GM12872 (cell line): ENCODE results near the gene SLC27A1.

ENCODE experiments used
- TF ChIP-seq, protein P1 (sequence below): IDR thresholded peaks from 3 replicates; pipeline ENCODE4 v1.5.1; 2011; ENCODE audit warnings: low read depth, mild to moderate bottlenecking, low read length, moderate library complexity; ENCODE audit not compliant: insufficient read depth

SLC27A1 gene

DNA sequence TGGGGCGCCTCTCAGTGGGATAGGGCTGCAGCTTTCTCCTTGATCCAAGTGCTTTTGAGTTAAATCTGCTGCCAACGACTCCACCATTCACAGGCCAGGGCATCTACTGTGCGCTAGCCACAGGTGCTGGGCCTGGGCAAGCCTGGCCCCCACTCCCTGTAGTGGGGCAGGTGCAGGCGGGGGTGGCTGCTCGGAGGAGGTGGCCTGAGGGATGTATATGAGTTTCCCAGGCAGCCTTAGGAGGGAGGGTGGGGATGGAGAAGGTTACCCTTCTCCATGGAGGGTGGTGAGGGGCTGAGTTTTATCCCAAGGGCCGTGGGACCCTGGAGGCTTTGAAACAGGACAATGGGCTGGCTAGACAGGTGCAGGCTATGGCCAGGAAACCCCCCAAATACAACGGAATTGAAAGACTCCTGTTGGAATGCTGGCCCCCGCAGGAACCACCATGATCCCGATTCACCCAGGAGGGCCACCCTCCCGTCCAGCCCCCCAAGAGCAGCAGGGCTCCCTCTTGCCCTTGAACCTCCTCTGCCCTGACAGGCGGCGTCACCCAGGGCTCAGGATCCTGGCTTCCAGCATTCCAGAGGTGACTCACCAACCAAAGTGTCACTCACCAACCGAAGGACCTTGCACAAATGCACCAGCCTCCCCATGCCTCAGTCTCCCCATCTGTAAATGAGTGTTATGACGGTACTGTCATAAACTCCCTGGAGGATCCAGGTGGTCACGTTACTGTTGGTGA lies 45.3 kb downstream of the SLC27A1 start:
- TF ChIP-seq, protein P1, sequence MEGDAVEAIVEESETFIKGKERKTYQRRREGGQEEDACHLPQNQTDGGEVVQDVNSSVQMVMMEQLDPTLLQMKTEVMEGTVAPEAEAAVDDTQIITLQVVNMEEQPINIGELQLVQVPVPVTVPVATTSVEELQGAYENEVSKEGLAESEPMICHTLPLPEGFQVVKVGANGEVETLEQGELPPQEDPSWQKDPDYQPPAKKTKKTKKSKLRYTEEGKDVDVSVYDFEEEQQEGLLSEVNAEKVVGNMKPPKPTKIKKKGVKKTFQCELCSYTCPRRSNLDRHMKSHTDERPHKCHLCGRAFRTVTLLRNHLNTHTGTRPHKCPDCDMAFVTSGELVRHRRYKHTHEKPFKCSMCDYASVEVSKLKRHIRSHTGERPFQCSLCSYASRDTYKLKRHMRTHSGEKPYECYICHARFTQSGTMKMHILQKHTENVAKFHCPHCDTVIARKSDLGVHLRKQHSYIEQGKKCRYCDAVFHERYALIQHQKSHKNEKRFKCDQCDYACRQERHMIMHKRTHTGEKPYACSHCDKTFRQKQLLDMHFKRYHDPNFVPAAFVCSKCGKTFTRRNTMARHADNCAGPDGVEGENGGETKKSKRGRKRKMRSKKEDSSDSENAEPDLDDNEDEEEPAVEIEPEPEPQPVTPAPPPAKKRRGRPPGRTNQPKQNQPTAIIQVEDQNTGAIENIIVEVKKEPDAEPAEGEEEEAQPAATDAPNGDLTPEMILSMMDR = no peak

DNA sequence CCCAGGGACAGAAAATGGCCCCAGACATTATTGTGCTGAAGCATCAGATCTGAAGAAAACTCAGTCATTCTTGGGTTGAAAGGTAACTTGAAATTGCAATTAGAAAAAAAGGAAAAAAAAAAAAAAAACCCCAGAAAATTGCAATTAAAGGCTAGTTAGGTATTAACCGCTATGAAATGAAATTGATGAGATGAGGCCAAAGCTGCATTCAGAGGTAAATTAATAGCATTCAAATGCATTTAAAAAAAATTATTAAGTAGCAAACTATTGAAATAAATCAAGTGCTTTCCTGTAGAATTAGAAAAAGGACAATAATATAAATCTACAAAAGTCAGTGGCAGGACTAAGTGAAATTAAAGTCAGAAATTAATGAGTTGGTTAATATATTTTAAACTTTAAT lies 47.6 kb downstream of the SLC27A1 start:
- TF ChIP-seq, protein P1 = no peak

DNA sequence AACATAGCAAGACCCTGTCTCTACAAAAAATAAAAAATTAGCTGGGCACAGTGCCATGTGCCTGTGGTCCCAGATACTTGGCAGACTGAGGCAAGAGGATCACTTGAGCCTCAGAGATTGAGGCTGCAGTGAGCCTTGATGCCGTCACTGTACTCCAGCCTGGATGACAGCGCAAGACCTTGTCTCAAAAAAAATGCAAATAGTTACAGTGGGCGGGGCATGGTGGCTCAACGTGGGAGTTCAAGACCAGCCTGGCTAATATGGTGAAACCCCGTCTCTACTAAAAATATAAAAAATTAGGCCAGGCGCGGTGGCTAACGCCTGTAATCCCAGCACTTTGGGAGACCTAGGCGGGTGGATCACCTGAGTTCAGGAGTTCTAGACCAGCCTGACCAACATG lies 49.6 kb downstream of the SLC27A1 start:
- TF ChIP-seq, protein P1 = no peak

DNA sequence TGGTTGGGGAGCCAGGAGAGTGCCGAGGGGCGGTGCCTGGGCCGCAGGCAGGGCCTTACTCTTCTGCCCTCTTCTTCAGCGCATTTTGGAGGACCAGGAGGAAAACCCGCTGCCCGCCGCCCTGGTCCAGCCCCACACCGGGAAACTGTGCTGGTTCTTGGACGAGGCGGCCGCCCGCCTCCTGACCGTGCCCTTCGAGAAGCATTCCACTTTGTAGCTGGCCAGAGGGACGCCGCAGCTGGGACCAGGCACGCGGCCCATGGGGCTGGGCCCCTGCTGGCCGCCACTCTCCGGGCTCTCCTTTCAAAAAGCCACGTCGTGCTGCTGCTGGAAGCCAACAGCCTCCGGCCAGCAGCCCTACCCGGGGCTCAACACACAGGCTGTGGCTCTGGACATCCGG lies 50.5 kb downstream of the SLC27A1 start:
- TF ChIP-seq, protein P1 = no peak

DNA sequence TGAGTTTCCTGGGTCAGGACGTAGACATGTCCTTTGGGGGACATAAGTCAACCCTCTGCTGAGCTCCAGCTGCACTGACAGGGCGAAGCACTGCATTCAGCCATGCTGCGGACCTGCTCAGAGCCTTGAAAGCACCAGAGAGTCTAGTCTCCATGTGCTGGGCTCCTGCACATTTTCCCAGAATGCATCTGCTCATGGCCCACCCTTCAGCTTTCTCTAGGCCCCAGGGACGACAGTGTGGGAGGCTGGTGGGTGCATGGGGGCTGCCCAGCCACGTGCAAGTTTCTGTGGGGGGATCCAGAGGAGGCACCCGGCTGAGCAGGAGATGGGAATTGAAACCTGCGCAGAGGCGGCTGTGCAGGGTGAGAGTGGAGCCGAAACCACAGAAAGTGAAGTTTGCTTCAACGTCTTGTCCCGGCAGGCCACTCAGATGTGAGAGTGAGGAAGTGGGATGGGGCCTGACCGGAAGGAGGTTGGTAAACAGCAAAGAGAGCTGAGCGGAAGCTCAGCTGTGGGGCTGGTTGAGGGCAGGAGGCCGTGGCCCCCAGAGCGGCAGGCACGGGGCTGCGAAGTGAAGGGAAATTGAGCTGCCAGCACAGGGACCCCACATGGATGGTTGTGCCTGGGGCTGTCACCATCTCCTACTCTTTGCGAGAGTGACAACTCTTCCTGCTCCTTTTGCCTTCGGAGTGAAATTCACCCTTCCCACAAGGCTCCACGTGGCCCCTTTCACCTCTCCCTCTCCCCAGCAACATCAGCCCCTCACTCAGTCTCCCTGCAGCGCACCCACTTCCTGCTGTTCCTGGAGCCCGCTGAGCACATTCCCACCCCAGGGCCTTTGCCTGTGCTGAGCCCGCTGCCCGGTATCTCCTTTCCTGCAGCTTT lies 52.9 kb downstream of the SLC27A1 start:
- TF ChIP-seq, protein P1 = no peak

DNA sequence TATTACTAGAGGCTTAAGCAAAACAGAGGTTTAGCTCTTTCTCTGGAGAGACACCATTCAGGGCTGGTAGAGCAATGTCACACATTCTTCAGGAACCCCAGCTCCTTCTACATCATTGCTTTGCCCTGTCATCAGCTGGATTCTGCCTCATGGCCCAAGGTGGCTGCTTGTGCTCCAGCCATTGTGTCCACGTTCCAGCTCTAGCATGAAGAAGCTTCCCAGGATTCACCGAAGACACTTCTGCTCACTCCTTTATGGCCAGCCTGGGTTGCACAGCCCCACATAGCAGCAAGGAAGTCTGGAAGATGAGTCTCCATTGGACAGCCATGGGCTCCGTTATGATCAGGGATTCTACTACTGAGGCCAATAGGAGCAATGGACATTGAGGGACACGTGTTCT lies 54.3 kb downstream of the SLC27A1 start:
- TF ChIP-seq, protein P1 = no peak

DNA sequence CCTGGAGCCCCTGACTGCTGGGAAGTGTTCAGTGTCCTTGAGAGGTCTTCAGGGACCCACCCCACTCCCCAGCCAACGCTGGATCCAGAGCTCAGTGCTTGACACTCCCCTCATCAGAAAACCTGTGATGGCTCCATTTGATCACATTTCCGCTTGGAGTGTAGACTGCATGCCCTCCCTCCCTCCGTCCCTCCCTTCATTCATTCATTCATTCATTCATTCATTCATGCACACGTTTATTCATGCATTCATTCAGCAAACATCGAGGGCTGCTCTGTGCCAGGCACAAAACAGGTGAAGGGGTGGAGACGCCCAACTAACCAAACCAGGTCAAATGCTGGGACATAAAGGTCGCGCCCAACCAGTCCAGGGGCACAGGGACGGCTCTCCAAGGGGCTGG lies 54.8 kb downstream of the SLC27A1 start:
- TF ChIP-seq, protein P1 = no peak
